Choroid plexus epithelial cell (primary cell): ENCODE data around the gene GRK6.

Experiments used
- DNase-seq: peaks from one replicate; pipeline ENCODE4 v3.0.0-alpha.2; 2010; ENCODE audit warnings: low read depth
- H3K4me3 ChIP-seq: 2 replicates; pipeline ENCODE4 v1.5.1; 2011; ENCODE audit warnings: low read depth, mild to moderate bottlenecking, control low read depth, low read length, moderate library complexity
- CTCF ChIP-seq: conservative IDR thresholded peaks from 2 replicates; pipeline ENCODE4 v1.5.1; 2011; ENCODE audit warnings: low read depth, mild to moderate bottlenecking, control low read depth, inconsistent platforms, low read length, moderate library complexity

Gene GRK6

GRCh38 chr5:177459819-177460628 lies 33.5 kb downstream of the GRK6 start:
- H3K4me3 ChIP-seq, result no peak overlapping the region
- no peak for TF ChIP-seq CTCF
- DNase-seq, result no peak

GRCh38 chr5:177462021-177462670 lies 35.7 kb downstream of the GRK6 start:
- DNase-seq, result peak; percentile 73

GRCh38 chr5:177465044-177465443 lies 38.6 kb downstream of the GRK6 start:
- H3K4me3 ChIP-seq, result no peak overlapping the region

More at GRCh38 chr5:177462021-177462670, 35.7 kb downstream of the GRK6 start:
- TF ChIP-seq CTCF, result no peak
- H3K4me3 ChIP-seq, result no peak overlapping the region

GRCh38 chr5:177466861-177467260 lies 40.4 kb downstream of the GRK6 start:
- DNase-seq, result no peak
- TF ChIP-seq CTCF, result no peak
- no peak overlapping the region for H3K4me3 ChIP-seq

More at GRCh38 chr5:177465044-177465443, 38.6 kb downstream of the GRK6 start:
- no peak for TF ChIP-seq CTCF
- DNase-seq, result no peak

- H3K4me3 ChIP-seq, result no peak overlapping the region
- DNase-seq, result no peak
- no peak for TF ChIP-seq CTCF
Observed at GRCh38 chr5:177467436-177467835, 41.0 kb downstream of the GRK6 start.

- H3K4me3 ChIP-seq, result no peak overlapping the region
- DNase-seq, result no peak
- TF ChIP-seq CTCF, result no peak
Observed at GRCh38 chr5:177468329-177468684, 41.8 kb downstream of the GRK6 start.
